ENCODE data around the gene ATP2B2.

DNA sequence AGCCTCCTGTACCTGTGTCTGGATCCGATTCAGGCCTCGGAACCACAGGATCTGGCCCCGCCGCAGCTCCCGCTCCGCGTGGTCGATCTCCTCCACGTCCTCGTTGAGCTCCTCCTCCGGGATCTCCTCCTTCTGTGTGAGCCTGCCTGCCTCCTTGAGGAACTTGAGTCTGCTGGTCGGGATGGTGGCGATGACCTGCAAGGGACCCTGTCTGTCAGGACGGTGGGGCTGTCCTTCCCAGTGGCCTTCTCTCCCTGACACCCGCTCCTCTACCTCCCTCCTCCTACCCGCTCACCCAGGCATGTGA, 167.3 kb downstream of the ATP2B2 start:
- TF ChIP-seq JUNB (IDR thresholded peaks at IDR 0.05; ENCODE audit: unreplicated experiment), result no peak
- TF ChIP-seq POLR2AphosphoS5 (IDR thresholded peaks at IDR 0.05; ENCODE audit: low read depth), result no peak
- no peak for TF ChIP-seq EZH2 (IDR thresholded peaks at IDR 0.05; ENCODE audit: low read depth, unreplicated experiment)
- no peak for TF ChIP-seq CTCF (conservative IDR thresholded peaks at IDR 0.05; ENCODE audit: low read depth in 2 of 2)
- no peak for TF ChIP-seq REST (IDR thresholded peaks at IDR 0.05; ENCODE audit: unreplicated experiment)
- no peak for TF ChIP-seq EZH2phosphoT487 (IDR thresholded peaks at IDR 0.05; ENCODE audit: unreplicated experiment)
- TF ChIP-seq CREB1 (CRISPR knock-in tag; IDR thresholded peaks at IDR 0.05; ENCODE audit: low read depth), result no peak
- TF ChIP-seq ZNF331 (CRISPR knock-in tag; IDR thresholded peaks at IDR 0.05; ENCODE audit: low read depth), result no peak
- TF ChIP-seq STAT1 (IDR thresholded peaks at IDR 0.05; ENCODE audit: unreplicated experiment), result no peak
- TF ChIP-seq ETS1 (IDR thresholded peaks at IDR 0.05), result no peak

All from GM23338 (cell line).